K562 (cell line): ENCODE results near the gene MILR1. TPM values are rescaled to one million over a fixed set of nuclear protein-coding genes. Genes with fewer than 3 reads are reported as not detected.

ENCODE experiments used
- ARHGAP35 ChIP-seq: fragments of 450-650 bp; IDR thresholded peaks from 2 replicates; pipeline ENCODE4 v1.6.1; 2018; ENCODE audit not compliant: partially characterized antibody
- ARID2 ChIP-seq: fragments of 450-650 bp; IDR thresholded peaks from 2 replicates; pipeline ENCODE4 v1.6.1; 2017; ENCODE audit warnings: antibody characterized with exemption, mild to moderate bottlenecking
- BCOR ChIP-seq: fragments of 450-650 bp; IDR thresholded peaks from 2 replicates; pipeline ENCODE4 v1.6.1; 2016
- ERF ChIP-seq: fragments of 450-650 bp; formaldehyde crosslinking; IDR thresholded peaks from 2 replicates; pipeline ENCODE4 v1.4.0; 2020; ENCODE audit warnings: mild to moderate bottlenecking, mixed read lengths
- FIP1L1 ChIP-seq: fragments of 200-400 bp; formaldehyde crosslinking; IDR thresholded peaks from 2 replicates; pipeline ENCODE4 v1.6.1; 2018; ENCODE audit warnings: mild to moderate bottlenecking, low read depth, low read length; ENCODE audit not compliant: poor library complexity, severe bottlenecking
- FOXA1 ChIP-seq: fragments of 450-650 bp; IDR thresholded peaks from 2 replicates; pipeline ENCODE4 v1.6.1; 2016; ENCODE audit warnings: mild to moderate bottlenecking, borderline replicate concordance
- FOXA3 ChIP-seq, 2 experiments: fragments of 450-650 bp in 1 of 2; sonication (generic) in 1 of 2; formaldehyde crosslinking; IDR thresholded peaks in 1 of 2; conservative IDR thresholded peaks in 1 of 2; 2 replicates each; pipeline versions ENCODE4 v1.4.0 to v1.8.0; 2020 to 2022; ENCODE audit warnings: mild to moderate bottlenecking in 2 of 2, missing genetic modification reagents in 1 of 2
- GTF2E2 ChIP-seq: fragments of 200-800 bp; sonication (Bioruptor generic); IDR thresholded peaks from 2 replicates; pipeline ENCODE4 v1.6.1; 2016; ENCODE audit warnings: missing genetic modification characterization, missing compliant biosample characterization
- NCOR1 ChIP-seq: fragments of 450-650 bp; IDR thresholded peaks from 2 replicates; pipeline ENCODE4 v1.6.1; 2016; ENCODE audit warnings: mild to moderate bottlenecking, moderate library complexity
- NR4A1 ChIP-seq, 2 experiments: fragments of 250-450 bp in 1 of 2; fragments of 450-650 bp in 1 of 2; sonication (Bioruptor Pico) in 1 of 2; IDR thresholded peaks; 2 replicates each; pipeline versions ENCODE4 v1.4.0 to v1.6.1; 2016 to 2020; ENCODE audit warnings: mild to moderate bottlenecking in 2 of 2, missing compliant biosample characterization in 1 of 2, missing genetic modification characterization in 1 of 2, moderate library complexity in 1 of 2
- SIRT6 ChIP-seq: IDR thresholded peaks from one replicate; pipeline ENCODE4 v1.6.1; 2012; ENCODE audit warnings: low read depth, mild to moderate bottlenecking, control low read depth, inconsistent platforms, low read length, moderate library complexity
- SMAD4 ChIP-seq: fragments of 250-450 bp; sonication (Bioruptor Pico); conservative IDR thresholded peaks from 2 replicates; pipeline ENCODE4 v1.8.0; 2021; ENCODE audit warnings: inconsistent platforms, mild to moderate bottlenecking, moderate library complexity
- U2AF1 ChIP-seq: fragments of 200-400 bp; formaldehyde crosslinking; optimal IDR thresholded peaks from 2 replicates; pipeline ENCODE3; 2017; ENCODE audit warnings: mild to moderate bottlenecking, low read depth, low read length, moderate library complexity
- ZNF174 ChIP-seq: fragments of 250-450 bp; sonication (Bioruptor Pico); IDR thresholded peaks from 2 replicates; pipeline ENCODE4 v1.4.0; 2020; ENCODE audit warnings: mild to moderate bottlenecking
- ZNF384 ChIP-seq: IDR thresholded peaks from 2 replicates; pipeline ENCODE4 v1.6.1; 2012; ENCODE audit warnings: low read depth, low read length, improper control_type of control experiment
- ZNF592 ChIP-seq: fragments of 450-650 bp; IDR thresholded peaks from 2 replicates; pipeline ENCODE4 v1.6.1; 2017; ENCODE audit warnings: antibody characterized with exemption, mild to moderate bottlenecking
- ZNF609 ChIP-seq: sonication (generic); formaldehyde crosslinking; IDR thresholded peaks from 2 replicates; pipeline ENCODE4 v1.8.1; 2023; ENCODE audit warnings: missing genetic modification reagents, mild to moderate bottlenecking, borderline replicate concordance
- polyA plus RNA-seq, 8 experiments: library from polyadenylated mRNA; depleted of rRNA in 4 of 8; stranded (reverse) in 5 of 8; unstranded in 3 of 8; fragments of >200 nt; fragmentation: Nextera tagmentation in 2 of 8; fragmentation: Illumina TruSeq in 1 of 8; extraction: Ambion mirVana in 2 of 8; extraction: Trizol in 1 of 8; gene quantifications; 2 replicates each; pipeline versions ENCODE4 v1.2.1 to v1.2.3, GENCODE V29; 2011 to 2014; ENCODE audit warnings: inconsistent platforms in 1 of 8, missing spikeins in 1 of 8
- total RNA-seq, 7 experiments: library from RNA; depleted of rRNA in 6 of 7; stranded (reverse); fragments of >200 nt in 6 of 7; fragmentation: Illumina TruSeq in 2 of 7; extraction: Trizol in 2 of 7; gene quantifications; 2 replicates each; pipeline versions ENCODE4 v1.2.1 to v1.2.3, GENCODE V29; 2011 to 2021; ENCODE audit warnings: low replicate concordance in 1 of 7

Gene MILR1
- total and polyA plus RNA-seq, 9 of the 15 experiments (the other 6 are each of a cell fraction or from before 2014, with no cell fraction given) = 3.8 to 14.1 (median 7.1) TPM

GRCh38 chr17:64496786-64497564 lies 48.1 kb downstream of the MILR1 start, which contains the start of gene POLG2 (continued):
- no peak for TF ChIP-seq SIRT6
- no peak for TF ChIP-seq ZNF384
- TF ChIP-seq ZNF609 (CRISPR knock-in tag) = no peak
- peak; percentile 70 for TF ChIP-seq NCOR1
- peak; percentile 41 for TF ChIP-seq ZNF592
- TF ChIP-seq U2AF1 = no peak
- TF ChIP-seq ARHGAP35 = no peak
- TF ChIP-seq ERF (CRISPR knock-in tag) = 0 out of 2 replicates have a peak, but pooled peaks have one; percentile 50
- TF ChIP-seq GTF2E2 (tag) = peak; percentile 72
- no peak; the same call in 1 of the 2 replicates for TF ChIP-seq BCOR
- TF ChIP-seq FOXA3 (CRISPR knock-in tag; conservative IDR thresholded peaks at IDR 0.05 in 1 of 2, IDR thresholded peaks at IDR 0.05 in 1 of 2) = 0 out of 4 replicates have a peak, but pooled peaks of 1 of the 2 experiments have one; percentile 67
- TF ChIP-seq SMAD4 (CRISPR knock-in tag) = peak; percentile 23
- TF ChIP-seq NR4A1 (CRISPR knock-in tag; IDR thresholded peaks at IDR 0.05) = no peak
- TF ChIP-seq NR4A1 (tag; IDR thresholded peaks at IDR 0.05) = no peak; the same call in 1 of the 2 replicates
- TF ChIP-seq FIP1L1 = peak; percentile 62
- peak; percentile 78; the same call in 1 of the 2 replicates for TF ChIP-seq ARID2
- no peak for TF ChIP-seq FOXA1
- 0 out of 2 replicates have a peak, but pooled peaks have one; percentile 26 for TF ChIP-seq ZNF174 (CRISPR knock-in tag)
